Thoracic aorta (tissue), 2 donors: ENCODE data around the gene FARS2. TPM values are rescaled to one million over a fixed set of nuclear protein-coding genes. Genes with fewer than 3 reads are reported as not detected.

Experiments
- ATAC-seq: fragments of 150-250 bp; one replicate; pipeline ENCODE4 v1.8.0; 2017; ENCODE audit warnings: low read depth; ENCODE audit not compliant: insufficient number of reproducible peaks, low FRiP score
- DNase-seq: peaks from one replicate; pipeline ENCODE4 v3.0.0-alpha.2; 2020; ENCODE audit warnings: low spot score
- H3K27ac ChIP-seq, 2 donors: fragments of 200-600 bp; sonication (generic); 1 replicate in 1 of 2; 2 replicates in 1 of 2; pipeline ENCODE4 v1.5.1; 2016; ENCODE audit warnings: mild to moderate bottlenecking in 2 of 2, moderate library complexity in 2 of 2
- H3K27me3 ChIP-seq: fragments of 200-600 bp; sonication (generic); replicated peaks from 2 replicates; pipeline ENCODE4 v1.6.0; 2016; ENCODE audit warnings: mild to moderate bottlenecking; ENCODE audit not compliant: insufficient read depth
- H3K36me3 ChIP-seq: fragments of 200-600 bp; sonication (generic); one replicate; pipeline ENCODE4 v1.5.1; 2016
- H3K4me1 ChIP-seq, 2 donors: fragments of 200-600 bp; sonication (generic); 1 replicate in 1 of 2; 2 replicates in 1 of 2; pipeline versions ENCODE4 v1.5.1 to v1.6.0; 2016; ENCODE audit warnings: low read depth in 2 of 2, mild to moderate bottlenecking in 1 of 2; ENCODE audit not compliant: control insufficient read depth in 1 of 2
- H3K4me3 ChIP-seq: fragments of 200-600 bp; sonication (generic); 2 replicates; pipeline ENCODE4 v1.5.1; 2016; ENCODE audit warnings: mild to moderate bottlenecking
- H3K9me3 ChIP-seq: fragments of 200-600 bp; sonication (generic); 2 replicates; pipeline ENCODE4 v1.5.1; 2016
- CTCF ChIP-seq: fragments of 200-600 bp; sonication (generic); IDR thresholded peaks from one replicate; pipeline ENCODE4 v1.5.1; 2019; ENCODE audit warnings: antibody characterized with exemption
- total RNA-seq, 2 donors: library from RNA; depleted of rRNA; stranded (reverse); fragments of >200 nt; gene quantifications; one replicate each; pipeline versions ENCODE4 v1.1.0 to v1.2.3, GENCODE V29; 2016

Gene FARS2
- total RNA-seq, 2 donors from 2014 or later: 10.4 to 11.6 TPM

GRCh38 chr6:5230081-5230480 is 31.2 kb upstream of the FARS2 start:
- DNase-seq: no peak
- H3K27ac ChIP-seq: no peak overlapping the region
- H3K36me3 ChIP-seq: no peaks in the 10 kb centered on the region
- H3K9me3 ChIP-seq: no peaks in the 10 kb centered on the region
- no peak for TF ChIP-seq CTCF
- no peak overlapping the region for H3K4me3 ChIP-seq
- ATAC-seq: no peak
- H3K27me3 ChIP-seq: no peaks in the 10 kb centered on the region
- H3K4me1 ChIP-seq: peaks cover 0 to 21% of the 10 kb centered on the region in 2 donors

- Histone ChIP-seq H3K4me3 (no peak overlapping the region), H3K27ac (no peak overlapping the region), H3K36me3 (no peaks in the 10 kb centered on the region), H3K9me3 (no peaks in the 10 kb centered on the region), H3K27me3 (no peaks in the 10 kb centered on the region), H3K4me1 (peaks cover 0 to 21% of the 10 kb centered on the region in 2 donors)
- no peak for ATAC-seq
- no peak for TF ChIP-seq CTCF
- no peak for DNase-seq
These were observed 30.0 kb upstream of the FARS2 start for GRCh38 chr6:5231289-5231688.

- DNase-seq: no peak
These were observed 26.4 kb upstream of the FARS2 start for GRCh38 chr6:5234874-5235273.

GRCh38 chr6:5235830-5236229 is 25.5 kb upstream of the FARS2 start:
- H3K4me3 ChIP-seq: no peak overlapping the region
- ATAC-seq: no peak
- H3K27ac ChIP-seq: no peak overlapping the region
- H3K4me1 ChIP-seq: peaks cover 0 to 18% of the 10 kb centered on the region in 2 donors
- H3K36me3 ChIP-seq: no peaks in the 10 kb centered on the region
- H3K9me3 ChIP-seq: no peaks in the 10 kb centered on the region
- H3K27me3 ChIP-seq: no peaks in the 10 kb centered on the region
- TF ChIP-seq CTCF: no peak
- no peak for DNase-seq

More at GRCh38 chr6:5234874-5235273, 26.4 kb upstream of the FARS2 start:
- Histone ChIP-seq H3K4me1 (peaks cover 0 to 18% of the 10 kb centered on the region in 2 donors), H3K27ac (no peak overlapping the region), H3K27me3 (no peaks in the 10 kb centered on the region), H3K4me3 (no peak overlapping the region), H3K9me3 (no peaks in the 10 kb centered on the region), H3K36me3 (no peaks in the 10 kb centered on the region)
- no peak for TF ChIP-seq CTCF
- ATAC-seq: no peak

- ATAC-seq (no peak), DNase-seq (no peak)
- no peaks in the 10 kb centered on the region for H3K4me1 ChIP-seq
- H3K27ac ChIP-seq: no peak overlapping the region
- no peaks in the 10 kb centered on the region for H3K36me3 ChIP-seq
- no peak for TF ChIP-seq CTCF
- H3K27me3 ChIP-seq: no peaks in the 10 kb centered on the region
- H3K4me3 ChIP-seq: no peak overlapping the region
- no peaks in the 10 kb centered on the region for H3K9me3 ChIP-seq
These were observed 23.5 kb upstream of the FARS2 start for GRCh38 chr6:5237805-5238204.
